PC-9 (cell line): Measurements from ENCODE around the gene ZNF618. TPM values are rescaled to one million over a fixed set of nuclear protein-coding genes. Genes with fewer than 3 reads are reported as not detected.

Experiments used
- BruUV-seq: library from RNA; stranded (reverse); fragments of 400-500 nt; replicated peaks from 2 replicates; lab custom pipeline; 2021; lab: Mats Ljungman, UMichigan
- CTCF ChIA-PET: fragments of 300-600 bp; sonication (Branson Sonifier 250); formaldehyde crosslinking; loops from one replicate; lab custom pipeline; 2022; ENCODE audit warnings: antibody characterized with exemption; lab: Charles Lee
- POLR2A ChIA-PET: fragments of 300-600 bp; sonication (Branson Sonifier 250); formaldehyde crosslinking; loops from one replicate; lab custom pipeline; 2022; ENCODE audit warnings: antibody characterized with exemption; ENCODE audit not compliant: unreplicated experiment; lab: Charles Lee
- DNase-seq, 2 experiments: peaks; one replicate each; pipeline versions ENCODE4 v3.0.0 to v3.0.0-alpha.2; 2015 to 2022; ENCODE audit warnings: mixed read lengths in 1 of 2
- H2AFZ ChIP-seq: fragments of 200-600 bp; sonication (generic); 2 replicates; pipeline ENCODE4 v1.8.1; 2017; ENCODE audit warnings: antibody characterized with exemption
- H3F3A ChIP-seq: fragments of 200-600 bp; sonication (generic); 2 replicates; pipeline ENCODE4 v1.8.1; 2017; ENCODE audit warnings: antibody characterized with exemption, mild to moderate bottlenecking, low read depth; ENCODE audit not compliant: insufficient read depth
- H3K27ac ChIP-seq: fragments of 200-600 bp; sonication (generic); 2 replicates; pipeline ENCODE4 v1.6.1; 2016; ENCODE audit warnings: mixed run types
- H3K27me3 ChIP-seq: fragments of 200-600 bp; sonication (generic); 2 replicates; pipeline ENCODE4 v1.6.1; 2016; ENCODE audit warnings: low read depth, mixed run types; ENCODE audit not compliant: insufficient read depth
- H3K36me3 ChIP-seq: fragments of 200-600 bp; sonication (generic); 2 replicates; pipeline ENCODE4 v1.6.1; 2016; ENCODE audit warnings: low read depth, mixed run types
- H3K4me1 ChIP-seq: fragments of 200-600 bp; sonication (generic); replicated peaks from 2 replicates; pipeline ENCODE4 v1.6.1; 2016; ENCODE audit warnings: mixed run types; ENCODE audit not compliant: insufficient read depth
- H3K4me2 ChIP-seq: fragments of 200-600 bp; sonication (generic); 2 replicates; pipeline ENCODE4 v1.6.1; 2017; ENCODE audit warnings: mixed run types
- H3K4me3 ChIP-seq: fragments of 200-600 bp; sonication (generic); 2 replicates; pipeline ENCODE4 v1.6.1; 2016; ENCODE audit warnings: mixed run types
- H3K79me2 ChIP-seq: fragments of 200-600 bp; sonication (generic); 2 replicates; pipeline ENCODE4 v1.6.1; 2017; ENCODE audit warnings: low read depth, mixed run types
- H3K9me2 ChIP-seq: fragments of 200-600 bp; sonication (generic); 2 replicates; pipeline ENCODE4 v1.8.1; 2017; ENCODE audit warnings: mild to moderate bottlenecking; ENCODE audit not compliant: insufficient read depth
- H3K9me3 ChIP-seq: fragments of 200-600 bp; sonication (generic); 2 replicates; pipeline ENCODE4 v1.8.1; 2016; ENCODE audit warnings: low read depth; ENCODE audit not compliant: insufficient read depth
- H4K20me1 ChIP-seq: fragments of 200-600 bp; sonication (generic); 2 replicates; pipeline ENCODE4 v1.8.1; 2017; ENCODE audit not compliant: insufficient read depth
- EZH2 ChIP-seq: fragments of 200-600 bp; sonication (generic); IDR thresholded peaks from 2 replicates; pipeline ENCODE4 v1.8.0; 2017; ENCODE audit warnings: antibody characterized with exemption, low read depth
- intact Hi-C: fragments of 100-400 bp; cut with micrococcal nuclease; formaldehyde crosslinking; loops from one replicate; pipeline ENCODE4 v1.10.0; 2022; ENCODE audit not compliant: unreplicated experiment
- total RNA-seq: library from RNA; stranded (reverse); gene quantifications from 2 replicates; pipeline ENCODE4 v1.2.3, GENCODE V29; 2021
- TF ChIP-seq, protein P1 (sequence below): fragments of 200-600 bp; sonication (generic); conservative IDR thresholded peaks from 2 replicates; pipeline ENCODE4 v1.6.1; 2017; ENCODE audit warnings: mixed run types, antibody characterized with exemption, mild to moderate bottlenecking, moderate library complexity

ZNF618 gene
- total RNA-seq, 1 experiment from 2014 or later: 0.20 TPM

DNA sequence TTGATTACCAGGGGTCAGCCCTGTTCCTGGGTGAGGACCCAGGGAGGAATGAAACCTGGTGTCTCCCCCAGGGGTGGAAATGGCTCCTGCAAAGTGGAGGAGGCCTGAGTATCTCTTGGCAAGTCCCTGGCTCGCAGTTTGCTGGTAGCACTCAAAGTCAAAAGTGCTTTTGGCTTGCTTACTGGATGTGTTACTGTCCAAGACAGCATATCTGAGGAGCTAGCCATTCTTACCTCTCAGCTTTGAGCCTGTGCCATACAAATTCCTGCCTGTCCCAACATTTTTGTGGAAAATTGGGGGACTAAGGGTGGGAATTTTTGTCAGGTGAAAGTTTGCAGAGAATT, 9.9 kb downstream of the ZNF618 start:
- ChIA-PET CTCF (no interaction called here), POLR2A (no interaction called here)
- H3K27ac ChIP-seq: no peak overlapping the region

DNA sequence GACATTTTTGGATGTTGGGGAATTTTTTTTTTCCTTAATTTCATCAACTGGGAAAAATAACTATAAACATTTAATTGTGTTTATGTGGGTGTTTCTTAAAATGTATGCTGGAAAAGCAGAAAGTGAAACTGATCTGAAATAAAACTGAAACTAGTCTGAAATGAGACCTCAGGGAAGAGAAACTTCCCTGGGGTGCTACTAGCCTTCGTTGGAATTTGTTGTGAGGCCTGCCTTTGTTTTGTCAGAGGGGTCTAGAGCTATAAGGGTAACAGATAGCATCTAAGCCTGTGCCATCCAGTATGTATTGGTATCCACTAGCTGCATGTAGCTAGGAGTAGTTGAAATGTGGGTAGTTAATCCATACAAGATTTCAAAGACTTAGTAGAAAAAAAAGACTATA, 10.4 kb downstream of the ZNF618 start:
- Histone ChIP-seq H3K9me2 (no peaks in the 10 kb centered on the region), H3K9me3 (no peaks in the 10 kb centered on the region), H3K79me2 (no peaks in the 10 kb centered on the region), H3K4me2 (no peak overlapping the region), H3K4me1 (no peaks in the 10 kb centered on the region), H3F3A (no peaks in the 10 kb centered on the region), H3K27ac (no peak overlapping the region), H3K4me3 (no peak overlapping the region), H2AFZ (no peak overlapping the region), H4K20me1 (no peaks in the 10 kb centered on the region), H3K36me3 (no peaks in the 10 kb centered on the region), H3K27me3 (peaks cover 68% of the 10 kb centered on the region)
- POLR2A ChIA-PET: no interaction called here
- CTCF ChIA-PET: no interaction called here
- intact Hi-C loops: no loop called here
- DNase-seq: no peak
- TF ChIP-seq EZH2: no peak
- TF ChIP-seq, protein P1, sequence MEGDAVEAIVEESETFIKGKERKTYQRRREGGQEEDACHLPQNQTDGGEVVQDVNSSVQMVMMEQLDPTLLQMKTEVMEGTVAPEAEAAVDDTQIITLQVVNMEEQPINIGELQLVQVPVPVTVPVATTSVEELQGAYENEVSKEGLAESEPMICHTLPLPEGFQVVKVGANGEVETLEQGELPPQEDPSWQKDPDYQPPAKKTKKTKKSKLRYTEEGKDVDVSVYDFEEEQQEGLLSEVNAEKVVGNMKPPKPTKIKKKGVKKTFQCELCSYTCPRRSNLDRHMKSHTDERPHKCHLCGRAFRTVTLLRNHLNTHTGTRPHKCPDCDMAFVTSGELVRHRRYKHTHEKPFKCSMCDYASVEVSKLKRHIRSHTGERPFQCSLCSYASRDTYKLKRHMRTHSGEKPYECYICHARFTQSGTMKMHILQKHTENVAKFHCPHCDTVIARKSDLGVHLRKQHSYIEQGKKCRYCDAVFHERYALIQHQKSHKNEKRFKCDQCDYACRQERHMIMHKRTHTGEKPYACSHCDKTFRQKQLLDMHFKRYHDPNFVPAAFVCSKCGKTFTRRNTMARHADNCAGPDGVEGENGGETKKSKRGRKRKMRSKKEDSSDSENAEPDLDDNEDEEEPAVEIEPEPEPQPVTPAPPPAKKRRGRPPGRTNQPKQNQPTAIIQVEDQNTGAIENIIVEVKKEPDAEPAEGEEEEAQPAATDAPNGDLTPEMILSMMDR: no peak
- no TSS peak for BruUV-seq

More for the DNA sequence above, 9.9 kb downstream of the ZNF618 start:
- no peaks in the 10 kb centered on the region for H3K4me1 ChIP-seq
- intact Hi-C loops: no loop called here
- peaks cover 73% of the 10 kb centered on the region for H3K27me3 ChIP-seq
- no peak for DNase-seq
- BruUV-seq: no TSS peak
- no peaks in the 10 kb centered on the region for H3F3A ChIP-seq
- H3K9me3 ChIP-seq: no peaks in the 10 kb centered on the region
- H3K9me2 ChIP-seq: no peaks in the 10 kb centered on the region
- TF ChIP-seq EZH2: no peak
- TF ChIP-seq, protein P1: no peak
- no peak overlapping the region for H3K4me2 ChIP-seq
- H3K79me2 ChIP-seq: no peaks in the 10 kb centered on the region
- no peaks in the 10 kb centered on the region for H3K36me3 ChIP-seq
- no peaks in the 10 kb centered on the region for H4K20me1 ChIP-seq
- no peak overlapping the region for H2AFZ ChIP-seq
- H3K4me3 ChIP-seq: no peak overlapping the region

DNA sequence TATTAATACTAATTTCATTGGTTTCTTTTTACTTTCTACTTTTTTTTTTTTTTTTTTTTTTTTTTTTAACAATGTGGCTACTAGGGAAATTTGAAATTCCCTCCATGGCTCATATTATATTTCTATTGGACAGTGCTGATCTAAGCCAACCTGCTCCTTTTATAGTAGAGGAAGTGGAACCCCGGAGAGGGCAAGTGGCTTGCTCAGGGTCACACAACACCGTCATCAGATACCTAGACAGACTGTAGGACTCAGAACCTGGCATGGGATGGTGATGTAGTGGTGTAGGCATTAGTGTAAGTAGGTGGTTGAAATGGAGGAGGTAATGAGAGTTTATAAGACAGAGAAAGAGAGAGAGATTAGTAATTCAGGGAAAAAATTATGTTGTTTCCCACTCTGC, 10.8 kb downstream of the ZNF618 start:
- ChIA-PET CTCF (no interaction called here), POLR2A (no interaction called here)
- H3K4me1 ChIP-seq: no peaks in the 10 kb centered on the region
- DNase-seq: no peak
- no peaks in the 10 kb centered on the region for H3K36me3 ChIP-seq
- no TSS peak for BruUV-seq
- TF ChIP-seq EZH2: no peak
- intact Hi-C loops: no loop called here
- no peak overlapping the region for H2AFZ ChIP-seq
- no peak overlapping the region for H3K4me2 ChIP-seq
- H3K79me2 ChIP-seq: no peaks in the 10 kb centered on the region
- peaks cover 64% of the 10 kb centered on the region for H3K27me3 ChIP-seq
- no peaks in the 10 kb centered on the region for H3K9me3 ChIP-seq
- H3K9me2 ChIP-seq: no peaks in the 10 kb centered on the region
- no peak overlapping the region for H3K4me3 ChIP-seq
- no peaks in the 10 kb centered on the region for H3F3A ChIP-seq
- H3K27ac ChIP-seq: no peak overlapping the region
- no peaks in the 10 kb centered on the region for H4K20me1 ChIP-seq

DNA sequence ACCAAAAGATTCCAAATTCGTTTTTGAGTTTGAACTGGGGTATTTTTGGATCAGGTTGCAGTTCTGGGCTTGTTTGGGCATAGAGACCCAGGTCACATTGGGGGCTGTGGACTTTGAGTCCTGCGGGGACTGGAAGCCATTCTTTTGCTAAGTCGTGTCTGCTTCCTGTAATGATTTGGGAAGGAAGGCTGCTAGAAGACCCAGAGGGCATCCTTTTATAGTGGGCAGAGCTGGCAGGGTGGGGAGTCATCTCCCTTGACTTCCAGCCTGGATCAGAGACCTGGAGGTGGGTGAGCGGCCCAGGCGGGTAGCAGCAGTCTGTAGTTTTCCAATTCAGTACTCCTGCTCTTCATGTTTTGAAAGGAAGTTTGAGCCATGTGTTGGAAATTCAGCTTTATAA, 11.3 kb downstream of the ZNF618 start:
- no peaks in the 10 kb centered on the region for H3F3A ChIP-seq
- no peaks in the 10 kb centered on the region for H4K20me1 ChIP-seq
- H3K4me2 ChIP-seq: no peak overlapping the region
- H3K9me2 ChIP-seq: no peaks in the 10 kb centered on the region
- H3K9me3 ChIP-seq: no peaks in the 10 kb centered on the region
- POLR2A ChIA-PET: no interaction called here
- no peak overlapping the region for H3K27ac ChIP-seq
- no peaks in the 10 kb centered on the region for H3K4me1 ChIP-seq
- no peaks in the 10 kb centered on the region for H3K79me2 ChIP-seq
- H2AFZ ChIP-seq: no peak overlapping the region
- no peak for TF ChIP-seq EZH2
- TF ChIP-seq, protein P1: no peak
- intact Hi-C loops: no loop called here
- BruUV-seq: no TSS peak
- CTCF ChIA-PET: no interaction called here
- no peak for DNase-seq
- no peak overlapping the region for H3K4me3 ChIP-seq
- H3K36me3 ChIP-seq: no peaks in the 10 kb centered on the region
- peaks cover 59% of the 10 kb centered on the region for H3K27me3 ChIP-seq
